ENCODE data around the gene LARGE1.

LARGE1 gene

GRCh38 chr22:33829546-33830280, 90.6 kb downstream of the LARGE1 start:
- no peak overlapping the region for H2AK5ac ChIP-seq (ENCODE audit: low read length)
- H3K9me3 ChIP-seq (ENCODE audit: insufficient read depth, low read depth, low read length) = no peaks in the 10 kb centered on the region
- no peak overlapping the region for H3K14ac ChIP-seq (ENCODE audit: low read length)
- H3K4ac ChIP-seq (ENCODE audit: low read depth, low read length) = no peak overlapping the region
- no peak overlapping the region for H2BK5ac ChIP-seq (ENCODE audit: low read depth, low read length, poor library complexity)
- no peaks in the 10 kb centered on the region for H3K79me1 ChIP-seq (ENCODE audit: low read length)
- no peak overlapping the region for H4K91ac ChIP-seq (ENCODE audit: low read depth, low read length)
- no peak overlapping the region for H2BK120ac ChIP-seq (ENCODE audit: insufficient read depth, low read length, poor library complexity)
- H3K9ac ChIP-seq (ENCODE audit: low read length) = no peak overlapping the region
- no peak overlapping the region for H4K12ac ChIP-seq (ENCODE audit: low read depth, low read length)
- peaks cover 2 to 8% of the 10 kb centered on the region in 2 experiments for H3K4me1 ChIP-seq (ENCODE audit: control insufficient read depth in 1 of 2, insufficient read depth in 2 of 2, low read length in 2 of 2)
- H4K8ac ChIP-seq (ENCODE audit: low read depth, low read length) = no peak overlapping the region
- no peak overlapping the region for H3K4me3 ChIP-seq (ENCODE audit: low read depth, low read length)
- peaks cover 2% of the 10 kb centered on the region for H3K79me2 ChIP-seq (ENCODE audit: control insufficient read depth, insufficient read depth, low read length, poor library complexity)
- H3K27ac ChIP-seq (ENCODE audit: low read depth, low read length) = no peak overlapping the region
- no peak overlapping the region for H3K18ac ChIP-seq (ENCODE audit: low read length)
- H2BK12ac ChIP-seq (ENCODE audit: low read length) = no peak overlapping the region
- H2AFZ ChIP-seq (ENCODE audit: insufficient read depth, low read length, poor library complexity) = no peak overlapping the region
- no peak overlapping the region for H3K4me2 ChIP-seq (ENCODE audit: low read length)
- no CpG with 5 or more reads among the region's 4 CpGs for WGBS (ENCODE audit: extremely low coverage, insufficient coverage, insufficient read length)
- no peak overlapping the region for H3K23ac ChIP-seq (ENCODE audit: low read length)
- no peak for DNase-seq
- no peaks in the 10 kb centered on the region for H3K27me3 ChIP-seq (ENCODE audit: insufficient read depth, low read length)
- no peaks in the 10 kb centered on the region for H3K36me3 ChIP-seq (ENCODE audit: control insufficient read depth in 1 of 2, insufficient read depth in 2 of 2, low read length in 2 of 2)

GRCh38 chr22:33828302-33828701, 92.0 kb downstream of the LARGE1 start:
- Histone ChIP-seq H3K79me1 (ENCODE audit: low read length) (no peaks in the 10 kb centered on the region), H3K4me1 (ENCODE audit: control insufficient read depth in 1 of 2, insufficient read depth in 2 of 2, low read length in 2 of 2) (peaks cover 2 to 8% of the 10 kb centered on the region in 2 experiments), H3K9ac (ENCODE audit: low read length) (no peak overlapping the region), H3K9me3 (ENCODE audit: insufficient read depth, low read depth, low read length) (no peaks in the 10 kb centered on the region), H3K4me3 (ENCODE audit: low read depth, low read length) (no peak overlapping the region), H3K14ac (ENCODE audit: low read length) (no peak overlapping the region), H2BK12ac (ENCODE audit: low read length) (no peak overlapping the region), H3K36me3 (ENCODE audit: control insufficient read depth in 1 of 2, insufficient read depth in 2 of 2, low read length in 2 of 2) (no peaks in the 10 kb centered on the region), H3K27ac (ENCODE audit: low read depth, low read length) (no peak overlapping the region), H2BK5ac (ENCODE audit: low read depth, low read length, poor library complexity) (no peak overlapping the region), H3K4me2 (ENCODE audit: low read length) (no peak overlapping the region), H4K8ac (ENCODE audit: low read depth, low read length) (no peak overlapping the region), H3K4ac (ENCODE audit: low read depth, low read length) (no peak overlapping the region), H2AK5ac (ENCODE audit: low read length) (no peak overlapping the region), H4K12ac (ENCODE audit: low read depth, low read length) (no peak overlapping the region), H3K79me2 (ENCODE audit: control insufficient read depth, insufficient read depth, low read length, poor library complexity) (peaks cover 2% of the 10 kb centered on the region), H2BK120ac (ENCODE audit: insufficient read depth, low read length, poor library complexity) (no peak overlapping the region), H4K91ac (ENCODE audit: low read depth, low read length) (no peak overlapping the region), H2AFZ (ENCODE audit: insufficient read depth, low read length, poor library complexity) (no peak overlapping the region), H3K18ac (ENCODE audit: low read length) (no peak overlapping the region), H3K23ac (ENCODE audit: low read length) (no peak overlapping the region), H3K27me3 (ENCODE audit: insufficient read depth, low read length) (no peaks in the 10 kb centered on the region)
- no CpG with 5 or more reads among the region's 3 CpGs for WGBS (ENCODE audit: extremely low coverage, insufficient coverage, insufficient read length)
- no peak for DNase-seq

GRCh38 chr22:33825761-33826160, 94.5 kb downstream of the LARGE1 start:
- H3K4me2 ChIP-seq (ENCODE audit: low read length) = no peak overlapping the region
- no peak overlapping the region for H4K91ac ChIP-seq (ENCODE audit: low read depth, low read length)
- H2AK5ac ChIP-seq (ENCODE audit: low read length) = no peak overlapping the region

GRCh38 chr22:33823552-33823951, 96.7 kb downstream of the LARGE1 start:
- WGBS (ENCODE audit: extremely low coverage, insufficient coverage, insufficient read length) = no CpG with 5 or more reads among the region's 8 CpGs
- Histone ChIP-seq H3K14ac (ENCODE audit: low read length) (no peak overlapping the region), H3K18ac (ENCODE audit: low read length) (no peak overlapping the region), H3K4me1 (ENCODE audit: control insufficient read depth in 1 of 2, insufficient read depth in 2 of 2, low read length in 2 of 2) (peaks cover 0 to 2% of the 10 kb centered on the region in 2 experiments), H2BK12ac (ENCODE audit: low read length) (no peak overlapping the region), H3K27ac (ENCODE audit: low read depth, low read length) (no peak overlapping the region), H3K79me2 (ENCODE audit: control insufficient read depth, insufficient read depth, low read length, poor library complexity) (no peaks in the 10 kb centered on the region), H3K36me3 (ENCODE audit: control insufficient read depth in 1 of 2, insufficient read depth in 2 of 2, low read length in 2 of 2) (no peaks in the 10 kb centered on the region), H3K4ac (ENCODE audit: low read depth, low read length) (no peak overlapping the region), H3K4me2 (ENCODE audit: low read length) (no peak overlapping the region), H3K23ac (ENCODE audit: low read length) (no peak overlapping the region), H3K79me1 (ENCODE audit: low read length) (no peaks in the 10 kb centered on the region), H4K91ac (ENCODE audit: low read depth, low read length) (no peak overlapping the region), H3K9me3 (ENCODE audit: insufficient read depth, low read depth, low read length) (peaks cover 2% of the 10 kb centered on the region), H2BK120ac (ENCODE audit: insufficient read depth, low read length, poor library complexity) (no peak overlapping the region), H2AK5ac (ENCODE audit: low read length) (no peak overlapping the region), H3K9ac (ENCODE audit: low read length) (no peak overlapping the region), H2BK5ac (ENCODE audit: low read depth, low read length, poor library complexity) (no peak overlapping the region), H3K4me3 (ENCODE audit: low read depth, low read length) (no peak overlapping the region), H2AFZ (ENCODE audit: insufficient read depth, low read length, poor library complexity) (no peak overlapping the region), H3K27me3 (ENCODE audit: insufficient read depth, low read length) (no peaks in the 10 kb centered on the region), H4K8ac (ENCODE audit: low read depth, low read length) (no peak overlapping the region), H4K12ac (ENCODE audit: low read depth, low read length) (no peak overlapping the region)
- DNase-seq = no peak

More at GRCh38 chr22:33825761-33826160, 94.5 kb downstream of the LARGE1 start:
- WGBS (ENCODE audit: extremely low coverage, insufficient coverage, insufficient read length) = no CpG with 5 or more reads among the region's 5 CpGs
- no peak overlapping the region for H3K9ac ChIP-seq (ENCODE audit: low read length)
- no peaks in the 10 kb centered on the region for H3K27me3 ChIP-seq (ENCODE audit: insufficient read depth, low read length)
- no peak overlapping the region for H3K27ac ChIP-seq (ENCODE audit: low read depth, low read length)
- H4K8ac ChIP-seq (ENCODE audit: low read depth, low read length) = no peak overlapping the region
- no peak overlapping the region for H4K12ac ChIP-seq (ENCODE audit: low read depth, low read length)
- no peak overlapping the region for H2BK120ac ChIP-seq (ENCODE audit: insufficient read depth, low read length, poor library complexity)
- H2BK12ac ChIP-seq (ENCODE audit: low read length) = no peak overlapping the region
- H3K4ac ChIP-seq (ENCODE audit: low read depth, low read length) = peak overlapping the region; percentile 10
- H3K9me3 ChIP-seq (ENCODE audit: insufficient read depth, low read depth, low read length) = no peaks in the 10 kb centered on the region
- H3K79me2 ChIP-seq (ENCODE audit: control insufficient read depth, insufficient read depth, low read length, poor library complexity) = no peaks in the 10 kb centered on the region
- no peaks in the 10 kb centered on the region for H3K79me1 ChIP-seq (ENCODE audit: low read length)
- no peak overlapping the region for H3K18ac ChIP-seq (ENCODE audit: low read length)
- no peaks in the 10 kb centered on the region for H3K36me3 ChIP-seq (ENCODE audit: control insufficient read depth in 1 of 2, insufficient read depth in 2 of 2, low read length in 2 of 2)
- H3K4me1 ChIP-seq (ENCODE audit: control insufficient read depth in 1 of 2, insufficient read depth in 2 of 2, low read length in 2 of 2) = peaks cover 0 to 2% of the 10 kb centered on the region in 2 experiments
- H3K23ac ChIP-seq (ENCODE audit: low read length) = no peak overlapping the region
- no peak for DNase-seq
- H3K14ac ChIP-seq (ENCODE audit: low read length) = no peak overlapping the region
- no peak overlapping the region for H3K4me3 ChIP-seq (ENCODE audit: low read depth, low read length)
- no peak overlapping the region for H2BK5ac ChIP-seq (ENCODE audit: low read depth, low read length, poor library complexity)
- no peak overlapping the region for H2AFZ ChIP-seq (ENCODE audit: insufficient read depth, low read length, poor library complexity)
